HG02763 (cell line): ENCODE data around the gene SULT1C3.
"Not testable (repeated sequence)": the region's sequence is repeated elsewhere in the genome, so short reads cannot be mapped to it uniquely, and the experiment has no call there.

Experiments
- ATAC-seq: cut with Tn5 transposase; IDR thresholded peaks from one replicate; pipeline ENCODE4 v1.9.1; 2021; ENCODE audit warnings: mild to moderate bottlenecking, moderate library complexity; ENCODE audit not compliant: unreplicated experiment

The SULT1C3 gene

DNA sequence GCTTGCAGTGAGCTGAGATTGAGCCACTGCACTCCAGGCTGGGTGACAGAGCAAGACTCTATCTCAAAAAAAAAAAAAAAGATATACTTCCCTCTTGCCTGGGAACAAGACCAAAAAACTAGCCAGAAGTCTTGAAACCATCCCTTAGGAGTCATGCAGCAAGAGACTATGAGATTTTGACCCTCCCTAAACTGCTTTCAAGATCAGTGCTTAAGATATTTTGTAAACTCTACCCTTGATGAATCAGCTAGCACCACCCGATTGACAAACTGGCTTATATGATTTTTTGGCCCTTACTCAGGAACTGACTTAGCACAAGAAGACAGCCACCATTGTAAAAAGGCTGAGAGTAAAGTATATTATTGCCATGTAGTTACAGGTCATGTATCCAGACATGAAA lies 3.8 kb downstream of the SULT1C3 start:
- ATAC-seq: no peak

DNA sequence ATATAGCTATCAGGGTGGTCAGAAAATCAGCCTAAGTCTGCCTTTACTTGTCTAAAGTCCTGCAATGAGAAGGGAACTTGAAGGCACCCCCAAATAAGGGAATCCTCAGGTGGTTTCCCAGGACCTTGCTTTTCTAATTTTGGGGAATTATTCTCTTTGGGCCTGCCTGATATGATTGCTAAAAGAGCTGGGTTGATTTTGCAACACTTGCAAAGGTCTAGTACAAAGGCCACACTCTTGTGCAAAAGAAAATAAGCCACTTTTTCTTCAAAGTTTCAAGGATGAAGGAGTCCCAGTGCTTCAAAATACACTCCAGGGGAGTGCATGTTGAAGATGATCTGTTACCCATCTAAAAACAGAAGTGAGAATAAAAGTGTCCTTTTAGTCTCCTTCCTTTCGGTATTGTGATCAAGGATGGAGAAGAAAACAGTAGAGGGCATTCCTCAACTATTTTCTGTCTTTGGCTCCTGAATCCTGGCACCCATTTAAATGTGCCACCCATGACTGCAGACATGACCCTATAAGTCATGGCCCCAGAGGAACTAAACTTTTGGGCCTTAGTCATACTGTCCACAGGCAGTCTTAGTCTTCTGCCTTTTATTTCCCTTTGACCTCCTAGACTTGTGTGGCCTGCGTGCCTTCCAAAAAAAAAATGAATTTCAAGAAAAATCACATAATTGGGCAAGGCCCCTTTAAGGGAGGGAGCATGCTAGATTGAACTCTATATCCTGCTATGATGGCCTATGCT lies 5.1 kb downstream of the SULT1C3 start:
- no peak for ATAC-seq

DNA sequence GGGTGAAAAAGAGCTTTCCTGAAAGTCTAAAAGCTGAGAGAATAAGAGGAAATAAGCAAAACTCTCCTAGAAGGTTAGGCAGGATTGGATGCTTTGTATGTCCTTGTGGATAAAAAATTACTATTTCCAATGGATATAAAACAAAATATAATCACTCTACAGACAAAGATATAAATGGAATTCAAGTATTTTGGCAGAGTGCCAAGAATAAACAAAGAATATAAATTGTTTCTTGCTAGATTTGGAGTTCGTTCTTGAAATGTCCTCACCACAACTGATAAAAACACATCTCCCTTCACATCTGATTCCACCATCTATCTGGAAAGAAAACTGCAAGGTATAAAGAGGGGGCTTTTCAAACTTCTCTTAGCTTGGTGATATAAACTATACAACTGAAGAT lies 13.3 kb downstream of the SULT1C3 start:
- ATAC-seq: no peak

DNA sequence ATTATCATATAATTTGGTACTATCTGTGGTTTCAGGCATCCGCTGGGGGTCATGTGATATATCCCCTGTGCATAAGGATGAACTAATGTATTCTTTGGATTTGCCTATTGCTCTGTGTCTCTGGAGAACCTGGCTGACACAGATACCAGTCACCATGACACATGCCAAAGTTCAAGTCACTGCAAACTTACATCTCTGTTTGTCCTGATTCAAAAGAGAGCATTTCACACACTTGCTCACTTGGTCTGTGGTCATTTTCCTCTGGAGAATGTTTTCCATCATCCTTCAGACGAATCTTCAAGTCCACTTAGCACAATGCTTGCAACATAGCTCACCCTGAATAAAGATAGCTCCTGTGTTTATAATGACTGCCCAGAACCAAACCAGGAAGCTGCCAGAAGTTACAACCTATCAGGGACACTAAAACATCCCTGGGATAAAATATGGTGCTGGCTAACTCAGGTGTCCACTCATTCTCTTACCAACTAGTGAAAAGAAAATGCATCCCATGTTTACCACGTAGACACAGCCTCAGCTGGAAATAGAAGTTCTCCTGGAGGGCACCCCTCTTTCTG lies 18.1 kb downstream of the SULT1C3 start:
- no peak for ATAC-seq

DNA sequence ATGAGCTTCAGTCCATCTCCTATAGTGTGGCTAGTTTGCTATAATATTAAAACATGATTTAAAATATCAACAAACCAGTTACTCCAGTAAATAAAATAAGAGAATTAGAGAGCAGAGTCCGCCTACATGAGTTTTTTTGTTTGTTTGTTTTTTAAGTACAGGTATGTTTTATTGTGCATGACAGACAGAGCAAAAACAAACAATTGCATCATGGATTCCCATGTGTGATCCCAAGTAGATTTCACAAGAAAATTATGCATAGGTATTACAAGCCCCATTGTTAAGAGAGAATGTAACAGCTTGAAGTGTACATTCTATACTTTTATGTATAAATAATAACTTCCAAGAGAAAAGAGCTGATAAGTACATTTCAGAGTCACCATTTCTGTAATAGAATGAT lies 21.0 kb downstream of the SULT1C3 start:
- no peak for ATAC-seq

DNA sequence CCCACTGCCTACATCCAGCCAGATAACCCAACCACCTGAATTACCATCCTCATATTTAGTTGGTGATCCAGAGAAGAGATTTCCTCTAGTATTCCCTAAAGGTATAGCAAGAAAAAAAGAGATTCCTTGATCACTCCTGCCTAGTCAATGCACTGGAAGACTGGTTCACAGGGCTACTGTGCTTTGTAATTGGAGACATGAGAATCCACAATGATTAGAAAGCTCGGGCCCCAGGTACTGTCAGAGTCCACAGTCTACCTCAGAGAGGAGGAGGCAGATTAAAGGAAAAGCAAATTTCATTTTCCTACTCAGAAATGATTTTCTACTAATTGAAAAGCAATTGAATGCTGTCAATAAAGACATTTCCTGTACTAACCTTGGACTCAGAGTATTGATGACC lies 22.3 kb downstream of the SULT1C3 start:
- no peak for ATAC-seq

DNA sequence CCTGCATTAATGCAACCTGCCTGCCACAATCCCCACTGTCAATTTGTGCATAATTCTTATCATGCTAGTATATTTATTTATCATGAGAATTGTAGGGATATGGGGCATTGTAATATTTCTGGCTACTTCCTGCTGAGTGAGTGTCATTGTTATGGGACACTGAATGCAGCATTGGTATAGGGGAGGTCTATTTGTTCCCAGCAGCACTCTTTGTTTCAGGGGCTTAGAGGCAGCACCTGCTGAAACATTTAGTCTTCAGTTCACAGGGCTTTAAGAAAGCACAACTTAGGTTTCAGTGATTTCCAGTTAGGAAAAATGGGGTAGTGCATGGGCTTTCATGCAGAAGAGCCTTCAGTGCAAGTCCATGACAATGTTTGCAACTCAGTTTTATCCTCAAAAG lies 23.6 kb downstream of the SULT1C3 start:
- no peak for ATAC-seq

DNA sequence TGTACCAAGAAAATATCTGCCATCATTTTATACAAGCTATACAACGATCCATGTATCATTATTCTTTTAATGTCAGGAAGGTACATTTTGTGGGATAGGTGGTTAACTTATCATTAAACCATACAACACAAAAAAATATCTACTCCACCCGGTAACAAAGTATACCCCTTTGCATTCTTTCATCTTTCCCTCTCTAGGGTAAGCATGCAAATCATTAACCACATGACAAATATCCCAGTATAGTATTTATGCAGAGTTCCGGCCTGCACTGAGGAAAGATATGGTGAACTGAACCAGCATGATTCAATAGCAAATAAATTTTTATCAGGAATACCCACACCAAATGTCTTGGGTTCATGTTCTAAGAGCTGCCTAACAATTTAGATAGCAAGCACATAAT lies 26.4 kb downstream of the SULT1C3 start:
- ATAC-seq: no peak

DNA sequence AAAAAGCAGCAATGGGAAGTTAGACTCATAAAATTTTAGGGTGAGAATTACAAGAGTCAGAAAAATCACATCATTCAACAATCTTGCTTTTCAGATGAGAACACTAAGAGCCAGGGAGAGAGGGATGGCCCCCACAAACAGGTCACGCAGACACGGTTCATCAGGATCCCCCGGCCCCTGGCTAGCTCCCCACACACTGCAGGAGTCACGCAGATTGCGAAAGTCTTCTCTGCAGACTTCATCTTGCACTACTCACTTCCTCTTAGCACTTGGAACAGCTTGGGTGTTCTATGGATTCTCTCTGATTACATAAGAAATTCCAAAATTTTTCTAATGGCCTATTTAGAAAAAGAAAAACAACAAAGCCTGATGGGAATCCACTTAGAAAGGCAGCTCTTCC lies 27.3 kb downstream of the SULT1C3 start:
- ATAC-seq: no peak

DNA sequence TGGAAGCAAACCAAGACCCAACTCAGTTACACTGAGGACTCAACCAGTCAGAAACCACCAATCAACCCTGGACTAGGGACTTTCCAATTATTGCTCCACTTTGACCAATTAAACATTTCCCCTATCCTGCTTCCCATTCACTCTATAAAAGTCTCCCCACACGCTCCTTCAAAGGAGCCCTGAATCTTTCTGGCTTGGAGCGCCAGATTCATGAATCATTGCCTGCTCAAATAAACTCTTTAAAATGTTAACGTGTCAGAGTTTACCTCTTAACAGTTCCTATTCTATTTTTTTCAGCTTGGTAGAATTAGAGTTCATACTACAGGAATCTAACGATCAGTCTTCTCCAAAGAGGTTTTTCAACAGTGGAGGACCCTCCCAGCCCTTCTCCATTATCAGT lies 28.2 kb downstream of the SULT1C3 start:
- no peak for ATAC-seq

DNA sequence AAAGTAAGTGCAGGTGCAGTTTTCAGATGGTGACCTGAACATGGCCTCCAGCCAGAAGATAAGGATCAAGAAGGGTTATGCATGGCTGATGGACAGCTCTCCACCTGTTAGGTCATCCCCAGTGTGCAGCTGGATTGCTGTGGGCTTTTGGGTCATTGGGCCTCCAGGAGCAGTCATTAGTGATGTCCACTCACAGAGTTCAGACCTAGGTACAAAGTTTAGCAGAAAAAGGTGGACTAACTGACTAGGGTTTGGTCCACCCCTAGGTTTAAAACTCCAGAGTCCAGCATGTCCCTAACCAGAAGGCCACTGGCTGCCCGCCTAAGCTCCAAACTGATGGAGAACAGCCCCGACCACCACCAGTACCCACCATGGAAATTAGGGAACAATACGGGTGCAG lies 30.6 kb downstream of the SULT1C3 start:
- ATAC-seq: no peak

DNA sequence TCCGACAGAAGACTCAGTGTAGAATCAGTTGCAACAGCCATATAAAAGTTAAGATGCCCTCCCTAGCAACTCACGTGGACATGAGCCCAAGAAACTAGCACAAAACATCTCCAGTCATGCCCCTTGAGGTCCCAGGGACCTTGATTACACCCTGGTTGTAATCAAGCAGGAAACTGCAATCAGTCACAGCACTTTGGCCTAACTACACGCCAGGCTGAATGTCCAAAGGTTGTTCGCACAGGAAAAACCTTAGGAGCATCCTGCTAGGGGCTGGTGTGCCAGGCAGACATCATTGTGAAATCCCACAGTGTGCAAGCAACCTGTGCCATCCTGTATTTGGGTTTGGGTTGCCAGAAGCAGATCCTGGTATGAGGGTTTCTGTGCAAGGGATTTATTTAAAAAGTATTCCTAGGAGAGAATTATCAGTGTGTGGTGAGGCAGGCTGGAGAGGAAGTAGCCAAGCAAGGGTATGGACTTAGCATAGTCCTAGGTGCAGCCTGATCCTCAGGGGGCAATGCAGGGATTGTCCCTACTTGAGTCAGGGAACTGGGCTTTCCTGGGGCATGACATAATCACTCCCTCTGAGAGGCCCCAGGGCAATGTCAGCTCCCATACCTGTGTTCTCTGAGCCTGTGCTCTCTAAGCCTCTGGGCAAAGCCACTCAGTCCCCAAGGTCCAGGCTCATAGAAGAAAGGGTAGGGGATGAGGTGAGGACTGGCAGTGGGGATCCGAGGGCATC lies 31.2 kb downstream of the SULT1C3 start:
- no peak for ATAC-seq

DNA sequence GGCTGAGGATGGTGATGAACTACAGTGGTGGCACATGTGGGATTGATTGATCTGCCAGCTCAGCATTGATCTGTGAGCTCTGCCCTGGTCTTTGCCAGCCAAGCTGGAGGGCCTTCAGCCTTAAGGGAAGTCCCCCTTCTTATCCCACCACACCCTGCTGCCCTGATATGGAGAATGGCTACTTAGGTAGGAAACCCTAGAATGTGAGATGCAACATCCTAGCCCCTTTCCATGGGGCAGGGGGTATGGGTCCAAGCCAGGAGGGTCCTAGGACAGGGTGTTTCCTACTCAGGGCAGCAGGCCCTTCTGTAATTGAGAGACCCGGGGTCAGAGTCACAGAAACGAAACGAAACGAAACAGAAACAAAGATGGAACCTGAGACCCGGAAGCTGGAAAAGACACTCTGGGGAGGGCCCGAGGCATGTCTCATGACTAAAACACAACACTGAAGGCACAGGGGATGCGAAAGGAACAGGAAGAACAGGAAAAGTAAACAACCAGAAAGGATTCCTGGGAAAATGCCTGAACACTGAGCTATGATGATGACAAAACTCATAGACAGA lies 32.0 kb downstream of the SULT1C3 start:
- no peak for ATAC-seq

DNA sequence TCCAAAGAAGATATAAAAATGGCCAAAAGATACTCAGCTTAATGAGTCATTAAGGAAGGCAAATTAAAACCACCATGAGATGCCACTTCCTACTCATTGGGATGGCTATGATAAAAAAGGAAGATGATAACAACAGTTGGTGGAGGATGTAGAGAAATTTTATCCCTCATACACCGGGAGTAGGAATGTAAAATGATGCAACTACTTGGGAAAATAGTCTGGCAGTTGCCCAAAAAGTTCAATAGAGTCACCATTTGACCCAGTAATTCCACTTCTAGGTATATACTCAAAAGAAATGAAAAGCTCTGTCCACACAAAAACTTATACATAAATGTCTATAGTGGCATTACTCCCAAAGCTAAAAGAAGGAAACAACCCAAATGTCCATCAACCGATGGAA lies 38.9 kb downstream of the SULT1C3 start:
- no peak for ATAC-seq

DNA sequence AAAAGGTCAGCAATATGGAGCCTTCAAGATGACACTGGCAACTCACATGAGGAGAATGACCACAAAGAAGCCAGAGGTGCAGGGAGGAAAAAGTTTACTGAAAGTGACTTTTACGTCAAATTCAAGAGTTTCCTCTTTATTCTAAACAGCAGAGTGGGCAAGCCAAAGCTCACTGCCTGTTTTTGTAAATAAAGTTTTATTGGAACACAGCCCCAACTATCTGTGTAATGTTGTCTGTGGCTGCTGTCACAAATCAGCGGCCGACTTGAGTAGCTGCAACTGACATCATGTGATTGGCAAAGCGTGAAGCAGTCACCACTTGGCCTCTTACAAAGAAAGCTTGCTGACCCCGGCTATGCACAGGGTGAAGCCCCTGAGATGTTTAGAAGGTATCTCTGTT lies 39.7 kb downstream of the SULT1C3 start:
- no peak for ATAC-seq

DNA sequence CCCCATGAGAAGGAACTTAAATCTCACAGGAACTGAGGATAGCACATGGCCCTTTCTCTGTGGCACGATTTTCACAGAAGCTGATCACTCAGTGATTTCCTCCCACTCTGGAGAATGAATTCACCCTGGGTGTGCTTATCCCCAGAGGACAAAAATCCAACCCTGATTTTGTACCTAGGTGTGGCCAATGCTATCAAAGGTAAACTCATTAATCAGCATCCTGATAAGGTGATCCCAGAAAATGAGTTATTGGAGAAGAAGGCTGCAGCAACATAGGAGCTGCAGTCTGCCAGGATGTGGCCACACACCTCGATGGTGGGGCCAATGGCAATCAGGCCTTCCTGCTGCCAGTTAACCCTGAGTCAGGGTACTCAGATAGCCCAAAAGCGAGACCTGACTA lies 40.7 kb downstream of the SULT1C3 start:
- no peak for ATAC-seq

DNA sequence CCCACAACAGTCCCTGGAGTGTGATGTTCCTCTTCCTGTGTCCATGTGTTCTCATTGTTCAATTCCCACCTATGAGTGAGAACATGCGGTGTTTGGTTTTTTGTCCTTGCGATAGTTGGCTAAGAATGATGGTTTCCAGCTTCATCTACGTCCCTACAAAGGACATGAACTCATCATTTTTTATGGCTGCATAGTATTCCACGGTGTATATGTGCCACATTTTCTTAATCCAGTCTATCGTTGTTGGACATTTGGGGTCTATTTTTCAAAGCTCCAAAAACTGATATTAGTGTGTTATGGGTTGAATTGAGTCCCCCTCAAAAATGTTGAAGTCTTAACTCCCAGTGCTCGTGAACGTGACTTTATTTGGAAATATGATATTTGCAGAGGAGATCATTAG lies 44.8 kb downstream of the SULT1C3 start:
- ATAC-seq: not testable (repeated sequence)

DNA sequence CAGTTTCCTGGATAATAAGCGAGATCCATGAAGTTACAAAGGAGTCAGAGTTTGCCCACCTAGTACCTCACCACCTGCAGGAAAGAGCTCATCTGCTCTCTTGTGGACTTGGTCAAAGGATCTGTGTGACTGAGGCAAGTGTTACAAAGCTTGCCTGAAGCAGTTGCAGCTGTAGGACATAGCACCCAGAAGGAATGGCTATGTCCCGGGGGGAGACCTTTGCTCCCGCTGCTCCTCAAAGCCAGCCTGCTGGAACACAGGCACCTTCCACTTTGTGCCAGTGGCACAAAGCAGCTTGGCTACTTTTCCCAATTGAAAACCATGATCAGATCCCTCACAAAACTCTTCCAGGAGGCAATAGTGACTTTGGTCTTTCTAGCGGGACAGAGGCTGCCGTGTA lies 45.8 kb downstream of the SULT1C3 start:
- no peak for ATAC-seq

DNA sequence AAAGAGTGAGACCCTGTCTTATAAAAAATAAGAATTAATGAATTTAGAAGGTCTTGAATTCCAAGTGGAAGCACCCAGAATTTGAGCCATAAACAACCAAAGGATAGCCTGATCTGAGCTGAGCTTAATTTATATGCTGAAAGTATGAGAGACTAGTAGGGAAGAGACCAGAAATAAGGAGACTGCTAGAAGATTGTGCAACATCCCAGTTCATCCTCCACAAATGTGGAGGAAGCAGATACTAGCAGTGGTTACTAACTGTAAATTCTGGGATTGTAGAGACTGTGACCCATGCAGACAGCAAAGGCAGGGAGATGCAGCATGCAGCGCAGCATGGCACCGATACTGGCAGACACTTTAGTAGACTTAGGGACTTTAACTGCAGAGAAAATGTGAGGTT lies 47.4 kb downstream of the SULT1C3 start:
- no peak for ATAC-seq

DNA sequence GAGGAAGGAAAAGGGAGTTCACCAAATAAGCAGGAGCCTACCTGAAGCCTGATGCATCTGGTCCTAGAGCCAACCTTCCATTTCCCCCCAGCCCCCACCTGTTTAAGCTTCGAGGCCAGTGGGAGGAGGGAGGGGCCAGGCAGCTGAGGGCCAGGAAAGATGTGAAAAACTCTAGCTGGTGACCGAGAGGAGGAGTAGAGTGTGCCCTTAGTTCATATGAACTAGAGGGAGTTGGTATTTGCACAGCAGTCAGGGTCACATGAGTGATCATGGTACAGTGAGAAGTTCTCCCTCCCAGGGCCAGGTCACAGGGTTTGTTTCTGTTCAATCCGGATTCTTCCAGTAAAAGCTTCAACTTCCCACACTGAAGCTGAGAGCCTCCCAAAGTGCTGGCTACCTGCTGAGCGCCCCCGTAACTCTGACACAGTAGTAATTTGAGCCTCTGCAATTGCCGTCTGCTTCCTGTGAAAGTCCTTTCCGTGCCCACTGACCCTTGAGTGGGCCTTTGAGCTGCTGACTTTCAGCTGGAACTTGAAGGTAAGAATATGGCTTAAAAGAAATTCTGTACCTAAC lies 48.9 kb downstream of the SULT1C3 start, which contains the start of gene SULT1C2:
TSS of gene SULT1C2 (plus strand) at position 362 of the 573 bp plus-strand sequence. CDS start 4,773 bp downstream, outside the sequence.
- ATAC-seq: no peak

DNA sequence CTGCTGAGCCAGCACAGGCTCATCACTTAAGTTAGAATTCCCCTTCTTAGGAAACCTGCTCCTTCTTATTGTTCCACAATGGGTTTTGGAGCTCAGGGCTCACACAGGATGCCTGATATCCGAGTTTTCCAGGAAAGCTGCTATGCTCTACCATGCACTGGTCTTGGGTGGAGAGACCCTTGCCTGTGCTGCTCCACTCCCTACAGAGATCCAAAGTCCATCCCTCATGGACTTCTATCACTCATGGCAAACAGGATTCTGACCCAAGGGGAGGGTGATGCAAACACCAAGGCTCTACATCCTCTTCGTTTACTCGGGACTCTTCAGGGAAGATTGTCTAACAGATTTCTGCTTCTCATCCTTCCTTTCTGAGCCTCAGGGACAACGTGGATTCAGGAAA lies 54.1 kb downstream of the SULT1C3 start:
- no peak for ATAC-seq
